NCI-H2227 (cell line): ENCODE results near the gene TECPR1.

ENCODE experiments used
- DNase-seq: peaks from one replicate; lab custom pipeline; 2025; ENCODE audit not compliant: unreplicated experiment; lab: John Stamatoyannopoulos, UW

The TECPR1 gene, protein sequence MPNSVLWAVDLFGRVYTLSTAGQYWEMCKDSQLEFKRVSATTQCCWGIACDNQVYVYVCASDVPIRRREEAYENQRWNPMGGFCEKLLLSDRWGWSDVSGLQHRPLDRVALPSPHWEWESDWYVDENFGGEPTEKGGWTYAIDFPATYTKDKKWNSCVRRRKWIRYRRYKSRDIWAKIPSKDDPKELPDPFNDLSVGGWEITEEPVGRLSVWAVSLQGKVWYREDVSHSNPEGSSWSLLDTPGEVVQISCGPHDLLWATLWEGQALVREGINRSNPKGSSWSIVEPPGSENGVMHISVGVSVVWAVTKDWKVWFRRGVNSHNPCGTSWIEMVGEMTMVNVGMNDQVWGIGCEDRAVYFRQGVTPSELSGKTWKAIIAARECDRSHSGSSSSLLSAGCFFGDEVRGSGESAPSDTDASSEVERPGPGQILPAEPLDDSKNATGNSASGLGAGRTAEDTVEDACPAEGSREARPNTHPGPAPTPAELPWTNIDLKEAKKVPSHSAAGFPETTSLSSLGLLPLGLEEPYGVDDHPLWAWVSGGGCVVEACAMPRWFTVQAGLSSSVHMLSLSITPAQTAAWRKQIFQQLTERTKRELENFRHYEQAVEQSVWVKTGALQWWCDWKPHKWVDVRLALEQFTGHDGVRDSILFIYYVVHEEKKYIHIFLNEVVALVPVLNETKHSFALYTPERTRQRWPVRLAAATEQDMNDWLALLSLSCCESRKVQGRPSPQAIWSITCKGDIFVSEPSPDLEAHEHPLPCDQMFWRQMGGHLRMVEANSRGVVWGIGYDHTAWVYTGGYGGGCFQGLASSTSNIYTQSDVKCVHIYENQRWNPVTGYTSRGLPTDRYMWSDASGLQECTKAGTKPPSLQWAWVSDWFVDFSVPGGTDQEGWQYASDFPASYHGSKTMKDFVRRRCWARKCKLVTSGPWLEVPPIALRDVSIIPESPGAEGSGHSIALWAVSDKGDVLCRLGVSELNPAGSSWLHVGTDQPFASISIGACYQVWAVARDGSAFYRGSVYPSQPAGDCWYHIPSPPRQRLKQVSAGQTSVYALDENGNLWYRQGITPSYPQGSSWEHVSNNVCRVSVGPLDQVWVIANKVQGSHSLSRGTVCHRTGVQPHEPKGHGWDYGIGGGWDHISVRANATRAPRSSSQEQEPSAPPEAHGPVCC

DNA sequence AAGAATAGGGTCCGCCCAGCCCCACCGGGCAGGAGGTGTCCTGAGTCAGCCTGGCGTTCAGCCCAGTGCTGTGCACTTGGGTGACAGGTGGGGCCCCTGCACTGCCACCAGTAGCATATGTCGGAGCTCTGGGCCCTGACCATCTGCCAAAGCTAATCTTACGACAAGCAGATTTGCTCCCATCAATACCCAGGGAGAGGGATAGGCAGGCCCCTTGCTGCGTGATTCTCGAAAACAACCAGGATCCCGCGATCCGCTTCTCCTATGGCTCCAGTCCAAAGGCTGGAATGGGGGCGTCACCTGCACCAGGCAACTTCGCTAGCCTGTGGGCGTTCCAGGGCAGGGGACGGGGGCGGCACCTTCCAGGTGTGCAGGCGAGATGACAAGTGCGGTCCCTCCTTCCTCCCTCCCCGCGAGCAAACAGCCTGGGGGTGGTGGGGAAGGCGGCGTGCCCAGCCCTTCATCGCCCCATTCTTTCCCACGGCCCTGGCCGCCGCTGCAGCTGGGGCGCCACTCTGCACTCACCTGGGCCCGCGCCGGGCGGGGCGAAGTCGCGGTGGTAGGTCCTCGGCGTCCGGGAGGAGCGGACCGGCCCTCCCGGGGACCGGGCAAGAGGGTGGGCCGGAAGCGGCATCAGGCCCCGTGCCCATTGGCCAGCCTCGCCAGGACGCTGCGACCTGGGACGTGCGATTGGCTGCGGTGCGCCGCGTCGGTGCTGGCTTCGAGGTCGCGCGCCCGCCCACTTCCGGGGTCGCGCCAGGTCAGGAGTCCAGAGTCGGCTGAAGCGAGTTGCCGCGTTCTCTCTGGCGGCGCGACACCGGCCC lies at the start of gene TECPR1:
TSS of gene TECPR1 (minus strand) at position 632 of the 824 bp plus-strand sequence. CDS start 6,086 bp downstream, outside the sequence.
- DNase-seq: peak; percentile 95

DNA sequence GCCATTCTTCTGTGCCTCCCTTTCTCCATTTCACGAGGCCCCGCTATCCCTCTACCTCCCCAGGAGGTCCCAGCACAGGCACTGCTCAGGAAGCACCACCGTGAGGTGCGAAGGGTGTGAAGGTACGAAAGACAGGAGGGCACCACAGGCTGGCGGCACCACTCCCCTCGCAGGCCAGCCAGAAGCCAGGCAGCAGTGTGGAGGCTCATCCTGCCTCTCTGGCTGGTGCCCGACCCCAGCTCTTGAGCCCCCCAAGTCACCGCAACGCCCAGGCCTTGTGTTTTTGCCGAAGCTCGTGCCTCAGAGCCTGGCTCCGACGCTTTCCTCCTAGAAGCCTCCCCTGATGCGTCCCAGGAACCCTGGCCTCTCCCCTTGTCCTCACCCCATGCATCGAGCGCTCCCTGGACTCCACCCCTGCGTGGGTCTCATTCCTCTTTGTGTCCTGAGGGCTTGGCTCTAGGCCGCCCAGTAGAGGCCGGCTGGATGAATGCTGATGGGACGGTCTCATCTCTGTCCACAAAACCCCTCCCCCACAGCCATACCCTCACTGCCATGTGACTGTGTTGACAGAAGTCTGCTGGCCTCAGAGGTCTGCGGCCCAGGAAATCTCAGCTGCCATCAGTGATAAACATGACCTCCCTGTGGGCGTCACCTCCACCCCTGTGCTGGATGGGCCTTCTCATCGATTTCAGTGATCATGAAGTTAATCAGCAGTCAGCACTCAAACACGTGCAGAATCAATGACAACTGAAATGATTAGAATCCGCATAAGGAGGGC lies 48.8 kb upstream of the TECPR1 start:
- DNase-seq: no peak

DNA sequence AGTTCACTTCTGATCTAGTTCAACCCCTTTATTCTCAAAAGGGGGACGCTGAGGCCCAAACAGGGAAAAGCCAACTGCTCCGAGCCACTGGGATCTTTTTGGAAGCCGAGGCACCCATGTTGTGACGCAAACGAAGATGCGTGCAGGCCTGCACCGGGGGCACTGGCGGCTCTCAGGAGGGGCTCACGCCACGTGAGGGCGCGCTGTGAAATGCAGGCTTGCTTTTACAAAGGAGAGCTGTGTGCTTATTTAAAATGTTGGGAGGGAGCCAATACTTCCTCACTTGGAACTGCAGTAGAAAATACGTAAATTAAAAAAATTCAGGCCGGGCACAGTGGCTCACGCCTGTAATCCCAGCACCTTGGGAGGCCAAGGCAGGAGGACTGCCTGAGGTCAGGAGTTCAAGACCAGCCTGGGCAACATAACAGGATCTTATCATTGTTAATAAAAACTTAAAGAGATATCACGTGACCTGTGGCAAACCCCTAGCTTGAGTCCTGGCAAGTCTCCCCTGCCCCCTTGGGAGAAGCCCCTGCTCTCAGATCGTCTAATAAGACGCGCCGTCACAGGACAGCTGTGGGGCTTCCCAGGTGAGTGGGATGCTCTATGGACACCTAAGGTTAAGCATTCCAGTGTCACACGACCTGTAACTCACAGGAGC lies 45.7 kb upstream of the TECPR1 start:
- DNase-seq: no peak

DNA sequence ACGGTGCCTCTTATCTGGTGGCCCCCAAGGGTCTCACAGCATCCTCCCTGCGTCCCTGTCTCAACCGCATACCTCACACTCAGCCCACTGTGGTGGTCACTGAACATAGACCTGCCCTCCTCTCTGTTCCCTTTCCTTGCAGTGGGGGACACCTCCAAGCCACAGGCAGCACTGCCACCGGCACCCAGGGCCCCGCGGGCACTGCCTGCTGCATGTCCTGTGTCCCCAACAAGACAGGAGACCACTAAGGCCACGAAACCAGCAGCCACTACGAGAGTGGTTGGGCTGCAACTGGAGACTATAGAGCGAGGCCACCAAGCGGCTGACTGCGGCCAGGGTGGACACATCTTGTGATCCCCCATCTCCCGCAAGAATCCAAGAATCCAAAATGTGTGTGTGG lies 44.8 kb upstream of the TECPR1 start:
- no peak for DNase-seq

DNA sequence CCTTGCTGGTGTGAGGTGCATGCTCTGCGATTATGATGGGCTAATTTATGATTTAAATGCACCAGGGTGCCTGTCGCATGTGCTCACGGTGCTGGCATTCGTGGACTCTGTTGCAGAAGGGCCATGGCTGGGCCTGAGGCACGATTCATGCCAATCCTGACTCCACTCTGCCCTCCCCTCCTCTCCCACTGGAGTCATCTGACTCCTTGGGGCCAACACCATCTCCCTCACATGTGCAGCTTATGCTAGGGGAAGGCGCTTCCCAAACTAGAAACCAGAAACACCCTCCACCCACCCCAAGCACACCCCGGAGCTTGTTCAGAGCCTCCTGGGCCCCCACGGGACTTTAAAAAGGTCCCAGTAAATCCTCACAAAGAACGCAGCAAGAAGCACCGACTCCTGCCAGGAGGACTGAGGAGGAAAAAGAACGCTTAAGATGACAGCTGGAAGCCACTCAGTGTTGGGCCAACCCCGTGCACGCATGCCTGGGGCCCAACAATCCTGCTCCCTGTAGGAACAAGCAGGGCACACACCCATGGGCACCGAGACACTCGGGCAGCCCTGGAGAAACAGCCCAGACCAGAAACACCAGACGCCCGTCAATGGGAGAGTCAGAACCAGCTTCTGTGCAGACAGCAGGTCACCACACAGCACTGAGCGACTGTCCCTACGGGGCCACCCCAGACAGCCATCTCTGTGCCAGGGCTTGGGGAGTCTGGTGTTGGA lies 43.6 kb upstream of the TECPR1 start:
- no peak for DNase-seq

DNA sequence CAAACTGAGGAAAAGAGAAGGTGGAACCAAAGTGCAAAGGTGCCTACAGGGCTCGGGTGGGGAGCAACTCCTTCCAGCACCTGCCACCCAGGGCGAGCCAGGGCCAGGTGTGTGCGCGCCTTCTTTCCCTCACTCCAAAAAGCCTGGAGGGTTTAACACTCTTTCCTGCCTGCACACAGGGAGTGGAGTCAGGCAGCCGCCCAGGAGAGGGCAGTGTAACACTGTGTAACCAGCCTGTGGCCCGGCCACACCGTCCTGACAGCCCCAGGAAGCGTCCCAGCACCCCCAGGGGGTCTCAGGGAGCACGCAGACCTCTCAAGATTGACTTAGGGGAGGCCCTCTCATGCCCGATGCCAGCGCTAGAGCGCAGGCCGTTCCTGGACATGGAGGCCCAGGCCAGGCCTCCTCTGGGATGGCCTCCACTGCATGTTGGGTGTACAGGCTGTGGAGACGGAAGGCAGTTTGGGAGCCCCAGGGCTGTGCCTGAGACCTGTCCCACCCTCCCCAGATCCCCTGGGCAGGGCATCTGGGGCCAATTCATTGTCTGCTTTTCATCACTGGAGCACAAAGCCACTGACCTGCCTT lies 42.9 kb upstream of the TECPR1 start:
- peak; percentile 69 for DNase-seq

DNA sequence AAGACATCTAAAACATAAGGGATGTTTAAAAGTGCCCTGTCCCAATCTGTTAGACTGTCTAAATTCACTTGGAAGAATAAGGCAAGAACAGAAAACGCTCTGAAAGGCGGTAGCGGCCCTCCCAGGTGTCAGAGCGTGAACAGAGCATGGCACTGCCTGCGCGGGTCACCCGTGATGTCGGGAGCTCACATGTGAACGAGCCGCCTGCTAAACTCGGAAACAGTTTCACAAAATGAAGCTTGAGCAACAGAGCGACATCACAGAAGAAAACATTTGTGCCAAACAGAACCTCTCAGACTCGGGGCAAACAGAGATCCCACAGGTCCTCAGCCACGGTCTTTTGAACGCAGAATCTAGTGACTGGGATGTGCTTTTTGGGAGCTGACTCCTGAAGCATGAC lies 42.3 kb upstream of the TECPR1 start:
- no peak for DNase-seq

DNA sequence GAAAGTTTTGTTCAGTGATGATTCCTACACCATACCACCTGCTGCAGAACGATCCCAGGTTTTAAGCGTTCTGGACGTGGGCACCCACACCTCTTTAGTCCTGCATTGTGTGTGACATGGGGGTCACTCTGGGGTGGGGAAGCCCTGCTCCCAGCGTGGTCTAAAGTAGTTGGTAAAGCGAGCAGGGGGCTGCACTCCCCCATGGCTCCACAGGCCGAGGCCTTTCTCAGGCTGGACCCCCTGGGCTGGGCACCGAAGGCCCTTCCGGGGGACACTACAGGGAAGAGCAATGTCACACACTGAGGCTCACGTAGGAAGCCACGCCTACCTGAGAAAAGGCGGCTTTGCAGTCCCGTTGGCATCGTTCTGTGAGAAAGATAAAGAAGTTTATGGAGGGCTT lies 41.7 kb upstream of the TECPR1 start:
- DNase-seq: no peak

DNA sequence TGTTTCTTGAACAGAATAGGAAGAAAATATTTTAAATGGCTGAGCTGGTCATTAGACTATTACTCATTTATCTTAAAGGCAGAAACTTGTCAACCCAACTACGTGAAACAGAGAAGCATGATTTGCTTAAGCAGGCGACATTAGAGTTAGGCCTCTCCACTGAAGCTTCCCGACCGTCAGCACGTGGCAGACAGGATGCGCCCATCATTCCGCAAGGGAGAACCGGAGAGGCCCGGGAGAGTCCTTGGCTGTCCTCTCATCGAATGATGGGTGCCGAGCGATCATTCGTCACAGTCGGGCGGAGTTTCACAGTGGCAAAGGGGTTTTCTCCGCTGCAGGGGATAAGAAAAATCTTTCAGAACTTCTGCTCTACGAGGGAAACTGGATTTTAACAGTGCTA lies 41.2 kb upstream of the TECPR1 start:
- no peak for DNase-seq

DNA sequence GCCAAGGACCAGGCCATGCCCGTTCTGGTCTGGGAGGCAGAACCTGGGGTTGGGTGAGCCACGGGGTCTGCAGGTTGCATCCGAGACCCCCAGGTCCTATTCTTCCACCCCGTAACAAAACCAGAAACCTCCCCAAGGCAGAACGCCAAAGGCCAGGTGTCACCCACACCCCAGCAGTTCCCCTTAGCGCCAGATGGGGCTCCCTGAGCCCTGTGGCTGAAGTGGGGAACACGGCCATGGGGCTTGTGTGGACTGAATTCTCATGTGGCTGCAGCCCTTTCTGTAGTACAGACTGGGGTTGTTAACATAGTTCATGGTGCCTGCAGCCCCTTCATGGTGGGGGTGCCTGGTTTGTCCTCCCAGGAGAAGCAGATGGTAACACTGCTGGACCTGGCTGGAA lies 39.7 kb upstream of the TECPR1 start:
- no peak for DNase-seq

DNA sequence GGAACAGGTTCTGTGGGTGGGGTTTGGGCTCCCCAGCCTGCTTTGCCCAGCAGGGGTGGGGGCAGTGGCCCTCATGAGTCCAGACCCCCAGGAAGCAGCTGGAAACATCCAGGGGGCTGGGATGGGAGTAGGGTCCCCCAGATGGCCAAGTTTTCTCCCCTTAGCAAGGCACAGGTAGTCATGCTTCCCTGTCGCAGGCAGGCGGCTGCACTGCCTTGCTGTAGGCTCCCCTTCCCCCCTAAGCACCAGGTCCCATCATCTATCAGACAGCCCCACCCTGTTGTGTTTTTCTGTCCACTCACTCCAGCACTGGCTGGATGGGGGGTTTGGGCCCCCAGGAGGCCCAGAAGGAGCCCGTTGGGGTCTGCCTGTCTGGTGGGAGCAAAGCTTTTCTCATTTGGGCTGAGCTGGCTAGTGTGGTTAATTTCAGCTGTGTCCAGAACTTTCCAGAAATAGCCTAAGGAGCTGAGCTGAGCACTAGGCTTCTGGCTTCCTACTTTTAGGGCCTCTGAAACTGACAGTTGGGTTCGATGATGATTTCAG lies 37.4 kb upstream of the TECPR1 start:
- DNase-seq: no peak

DNA sequence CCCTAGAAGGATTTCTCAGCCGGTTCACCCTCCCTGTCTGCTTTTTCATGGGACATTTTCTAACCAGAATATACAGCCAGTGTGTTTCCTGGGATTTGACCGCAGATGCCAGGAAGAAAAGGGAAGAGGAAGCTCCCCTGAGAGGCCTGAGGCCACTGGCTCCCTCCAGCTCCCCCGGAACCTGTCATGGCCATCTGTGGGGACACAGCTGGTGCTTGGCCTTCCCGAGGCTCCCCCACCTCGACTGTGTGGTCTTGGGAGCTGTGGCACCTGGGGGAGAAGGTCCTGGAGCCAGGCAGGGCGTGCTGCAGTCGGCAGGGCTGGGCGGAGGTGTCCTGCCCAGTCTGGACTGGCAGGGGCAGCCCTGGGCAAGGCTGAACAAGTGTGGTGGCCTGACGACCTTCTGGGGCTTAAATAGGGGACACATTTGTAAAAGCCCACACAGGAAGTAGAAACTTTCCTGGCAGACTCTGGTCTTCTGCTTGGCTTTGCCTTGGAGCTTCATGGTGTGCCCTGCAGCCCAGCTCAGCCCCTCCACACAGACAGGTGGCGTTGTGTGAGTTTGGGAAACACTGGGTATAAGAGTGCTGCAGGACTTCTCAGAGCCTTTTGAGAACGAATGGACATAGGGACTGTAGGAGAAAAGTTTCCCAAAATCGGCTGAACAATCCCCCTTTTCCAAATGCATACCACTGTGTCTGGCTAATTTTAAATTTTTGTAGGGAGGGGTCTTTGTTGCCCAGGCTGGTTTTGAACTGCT lies 36.2 kb upstream of the TECPR1 start:
- DNase-seq: no peak

DNA sequence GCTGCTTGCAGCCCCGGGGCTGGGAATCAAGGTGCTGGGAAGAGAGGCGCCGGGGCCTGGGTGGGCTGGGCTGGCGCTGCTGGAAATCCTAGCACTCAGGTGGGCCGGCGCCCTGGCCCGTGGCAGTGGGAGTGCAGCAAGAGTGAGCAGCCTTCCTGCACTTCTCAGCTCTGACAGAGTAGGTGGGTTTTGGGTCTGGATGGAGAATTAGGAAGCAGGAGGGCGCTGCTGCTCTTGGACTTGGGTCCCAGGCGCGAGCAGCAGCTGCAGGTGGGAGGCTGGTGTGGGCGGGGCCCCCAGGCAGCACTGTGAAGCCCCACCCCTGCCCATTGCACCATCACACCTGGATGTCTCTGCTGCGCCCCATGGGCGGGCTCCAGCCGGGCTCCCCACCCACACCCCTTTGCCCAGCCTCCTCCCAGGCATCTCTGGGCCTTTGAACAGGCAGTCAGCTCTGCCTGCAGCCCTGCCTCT lies 35.5 kb upstream of the TECPR1 start:
- no peak for DNase-seq

DNA sequence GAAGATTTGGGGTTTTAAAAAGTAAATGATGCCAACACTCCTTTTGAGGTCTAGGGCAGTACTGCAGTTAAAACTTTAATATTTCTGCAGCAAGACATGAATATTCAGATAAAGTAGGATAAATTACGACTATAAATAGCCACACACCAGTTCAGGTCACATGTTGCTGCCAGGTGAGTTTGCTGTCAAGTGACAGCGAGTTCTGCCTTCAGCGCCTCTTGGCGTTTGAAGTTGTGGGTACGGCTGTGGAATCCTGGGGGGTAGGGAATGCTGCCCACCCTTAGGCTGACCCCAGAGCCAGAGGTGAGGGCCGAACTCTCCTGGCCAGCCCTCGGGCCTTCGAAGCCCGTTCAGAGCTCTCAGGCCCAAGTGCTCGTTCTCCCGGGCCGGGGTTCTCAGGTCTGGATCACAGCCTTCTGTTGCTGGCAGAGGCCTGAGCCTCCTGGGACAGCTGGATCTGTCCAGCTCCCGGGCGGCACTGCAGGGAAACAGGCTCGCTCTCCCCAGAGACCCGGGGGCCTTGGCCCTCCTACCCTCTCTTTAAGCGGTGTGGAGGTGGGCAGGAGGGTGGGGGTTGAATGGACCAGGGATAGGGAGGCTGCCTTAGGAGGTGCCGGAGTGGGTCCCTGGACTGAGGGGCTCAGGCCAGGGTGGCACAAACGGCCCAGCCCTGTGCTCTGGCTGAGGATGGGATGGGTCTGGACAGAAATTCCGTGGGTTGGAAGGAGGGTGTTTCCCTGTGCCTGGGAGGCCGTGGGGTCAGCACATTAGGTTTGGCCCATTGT lies 34.9 kb upstream of the TECPR1 start:
- no peak for DNase-seq

DNA sequence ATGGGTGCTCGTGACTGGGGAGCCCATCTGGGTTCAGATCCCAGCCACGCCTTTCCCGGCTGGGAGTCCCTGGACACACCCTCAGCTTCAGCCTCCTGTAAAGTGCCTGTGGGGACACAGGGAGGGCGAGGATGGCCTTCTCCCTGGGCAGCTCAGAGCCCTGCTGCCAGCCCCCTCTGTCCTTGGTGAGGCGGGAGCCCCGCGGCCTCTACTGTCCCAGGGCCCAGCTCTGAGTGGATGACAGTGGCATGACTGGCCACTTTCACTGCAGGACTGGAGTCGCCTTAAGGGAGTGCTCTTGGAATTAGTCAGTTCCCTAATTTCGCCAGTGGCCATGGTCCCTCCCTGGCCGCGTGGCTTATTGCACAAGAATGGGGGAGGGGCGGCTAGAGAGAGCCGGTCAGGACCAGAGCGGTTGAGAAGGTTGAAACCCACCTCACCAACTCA lies 34.1 kb upstream of the TECPR1 start:
- DNase-seq: no peak
